GM21367 (cell line): Measurements from ENCODE around the gene CREBL2.
"Not testable (repeated sequence)": the region's sequence is repeated elsewhere in the genome, so short reads cannot be mapped to it uniquely, and the experiment has no call there.

Source experiments
- ATAC-seq: cut with Tn5 transposase; IDR thresholded peaks from one replicate; pipeline ENCODE4 v1.9.1; 2021; ENCODE audit not compliant: unreplicated experiment

CREBL2 gene

GRCh38 chr12:12596598-12596997, 15.1 kb upstream of the CREBL2 start:
- ATAC-seq: not testable (repeated sequence)

- no peak for ATAC-seq
These were observed 12.8 kb upstream of the CREBL2 start for GRCh38 chr12:12598864-12599263.

- no peak for ATAC-seq
These were observed 11.7 kb upstream of the CREBL2 start for GRCh38 chr12:12599750-12600643.

- no peak for ATAC-seq
These were observed 11.0 kb upstream of the CREBL2 start for GRCh38 chr12:12600659-12601058.

DNA sequence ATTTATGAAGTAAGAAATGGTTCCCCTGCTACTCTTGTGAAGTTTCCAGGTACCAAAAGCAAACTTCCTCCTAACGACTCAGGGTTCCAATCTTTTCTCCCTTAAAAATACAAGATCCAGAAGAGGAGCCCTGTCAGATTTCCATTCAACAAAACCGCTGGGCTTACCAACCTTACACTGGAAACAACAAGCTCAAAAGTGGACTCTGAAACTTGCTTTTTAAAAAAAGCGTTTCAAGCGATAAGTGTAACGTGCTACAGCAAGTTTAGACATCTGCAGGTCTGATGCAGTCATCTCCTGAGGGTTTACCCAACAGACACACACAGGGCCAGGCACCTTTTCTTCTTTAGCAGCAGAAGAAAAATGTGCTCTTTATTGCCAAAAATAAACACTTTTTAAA, 6.9 kb upstream of the CREBL2 start:
- no peak for ATAC-seq

GRCh38 chr12:12606781-12607589, 4.7 kb upstream of the CREBL2 start:
- ATAC-seq: no peak

GRCh38 chr12:12608557-12608957, 3.1 kb upstream of the CREBL2 start:
- no peak for ATAC-seq

GRCh38 chr12:12609692-12610091, 2.0 kb upstream of the CREBL2 start:
- ATAC-seq: no peak

DNA sequence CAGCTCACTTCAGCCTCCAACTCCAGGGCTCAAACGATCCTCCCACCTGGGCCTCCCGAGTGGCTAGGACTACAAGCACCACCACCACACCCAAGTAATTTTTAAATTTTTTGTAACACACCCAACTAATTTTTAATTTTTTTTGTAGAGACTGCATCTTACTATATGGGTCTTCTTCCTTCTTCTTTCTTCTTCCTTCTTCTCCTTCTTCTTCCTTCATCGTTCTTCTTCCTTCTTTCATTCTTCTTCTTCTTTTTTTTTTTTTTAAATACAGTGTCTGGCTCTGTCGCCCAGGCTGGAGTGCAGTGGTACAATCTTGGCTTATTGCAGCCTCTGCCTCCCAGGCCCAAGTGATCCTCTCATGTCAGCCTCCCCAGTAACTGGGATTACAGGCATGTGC, 965 bp upstream of the CREBL2 start:
- no peak for ATAC-seq

- no peak for ATAC-seq
These were observed 682 bp downstream of the CREBL2 start for GRCh38 chr12:12612358-12612757.

DNA sequence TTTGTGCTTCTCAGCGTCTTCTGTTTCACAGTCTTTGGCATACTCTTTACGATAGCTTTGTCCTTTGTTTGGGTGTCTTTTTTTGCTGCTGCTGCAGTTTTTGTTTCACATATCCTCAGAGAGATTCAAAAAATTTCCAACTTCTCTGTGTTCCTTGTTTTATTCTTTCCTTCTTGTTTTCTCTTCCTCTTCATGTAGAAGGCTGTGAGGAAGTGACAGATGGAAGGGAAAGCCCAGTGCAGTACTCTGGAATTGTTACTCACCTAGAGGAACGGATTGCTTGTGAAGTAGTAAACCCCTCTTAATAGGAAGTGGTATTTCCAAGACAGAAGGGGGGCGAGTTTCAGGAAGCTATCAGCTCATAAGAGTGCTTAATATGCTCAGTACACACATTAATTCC, 1.7 kb downstream of the CREBL2 start:
- no peak for ATAC-seq

GRCh38 chr12:12614342-12614741, 2.7 kb downstream of the CREBL2 start:
- ATAC-seq: no peak

- no peak for ATAC-seq
These were observed 5.0 kb downstream of the CREBL2 start for GRCh38 chr12:12616512-12617310.

GRCh38 chr12:12618064-12618463, 6.4 kb downstream of the CREBL2 start:
- not testable (repeated sequence) for ATAC-seq

DNA sequence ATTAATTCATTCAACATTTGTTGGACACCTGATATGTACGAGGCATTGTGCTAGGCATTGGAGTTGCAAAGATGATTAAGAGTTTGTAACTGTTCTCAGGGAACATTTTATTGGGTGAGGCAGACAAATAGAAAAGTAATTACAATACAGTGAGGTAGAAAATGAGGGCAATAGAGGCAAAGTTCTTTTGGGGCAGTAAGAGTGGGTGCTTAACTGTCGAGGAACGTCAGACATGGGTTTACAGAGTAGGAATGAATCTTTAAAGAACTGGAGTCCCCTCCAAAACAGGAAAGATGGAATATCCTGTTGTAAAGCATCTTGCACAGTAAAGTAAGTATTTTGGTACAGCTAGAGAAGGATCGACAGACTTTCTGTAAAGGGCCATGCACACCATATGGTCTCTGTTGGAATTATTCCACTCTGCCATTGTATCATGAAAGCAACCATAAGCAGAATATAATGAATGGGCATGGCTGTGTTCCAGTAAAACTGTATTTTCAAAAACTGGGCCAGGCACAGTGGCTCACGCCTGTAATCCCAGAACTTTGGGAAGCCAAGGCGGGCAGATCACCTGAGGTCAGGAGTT, 9.1 kb downstream of the CREBL2 start:
- no peak for ATAC-seq

DNA sequence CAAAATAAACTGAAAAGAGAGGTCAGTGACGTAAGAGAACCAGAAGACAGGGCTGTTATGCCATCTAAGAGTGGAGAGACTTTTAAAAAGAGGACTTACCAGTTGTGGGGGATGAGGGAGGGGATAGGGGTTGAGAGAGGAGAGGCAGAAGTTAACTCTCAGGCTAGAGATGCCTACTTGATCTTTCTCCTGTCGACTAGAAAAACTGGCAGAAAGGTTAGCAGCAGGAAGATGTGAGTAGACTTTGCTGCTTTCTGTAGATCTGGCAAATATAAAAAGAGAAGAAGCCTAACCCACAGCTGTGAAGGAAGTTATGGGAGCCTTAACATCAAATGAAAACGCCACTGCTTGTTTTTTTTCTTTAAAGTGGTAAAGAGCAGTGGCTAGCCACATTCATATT, 10.7 kb downstream of the CREBL2 start:
- ATAC-seq: no peak

DNA sequence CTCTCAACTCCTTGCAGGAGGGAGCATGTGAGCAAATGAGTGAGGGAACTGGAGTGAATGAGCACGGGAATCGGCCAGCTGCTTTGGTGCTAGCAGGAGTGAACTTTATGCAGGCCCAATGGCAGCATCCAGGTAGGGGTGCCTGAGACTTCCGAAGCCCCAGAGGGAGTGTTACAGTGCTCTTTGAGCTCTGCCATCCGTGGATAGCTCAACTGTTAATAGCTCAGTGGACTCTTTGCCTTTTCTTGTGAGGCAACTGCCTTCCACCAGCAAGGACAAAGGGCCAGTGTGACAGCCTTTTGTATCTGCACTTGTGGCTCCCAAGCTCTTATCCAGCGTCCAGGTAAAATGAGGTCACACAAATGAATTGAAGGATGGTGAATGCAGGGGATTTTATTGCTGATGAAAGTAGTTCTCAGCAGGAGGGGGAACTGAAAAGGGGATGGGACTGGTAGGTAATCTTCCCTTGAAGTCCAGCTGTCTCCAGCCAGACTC, 12.9 kb downstream of the CREBL2 start:
- no peak for ATAC-seq

DNA sequence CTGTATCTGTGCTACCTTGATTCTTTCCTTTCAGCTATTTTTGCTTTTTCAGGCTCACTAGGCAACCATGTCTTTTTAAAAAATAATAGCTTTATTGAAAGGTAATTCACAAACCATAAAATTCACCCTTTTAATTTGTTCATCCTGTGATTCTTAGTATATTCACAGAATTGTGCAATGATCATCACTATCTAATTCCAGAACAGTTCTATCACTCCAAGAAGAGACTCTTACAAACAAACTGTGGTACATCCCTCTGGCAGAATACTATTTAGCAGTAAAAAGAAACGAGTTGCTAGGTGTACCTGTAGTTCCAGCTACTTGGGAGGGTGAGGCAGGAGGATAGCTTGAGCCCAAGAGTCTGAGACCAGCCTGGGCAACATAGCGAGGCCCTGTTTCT, 14.8 kb downstream of the CREBL2 start:
- ATAC-seq: no peak

GRCh38 chr12:12627308-12627827, 15.7 kb downstream of the CREBL2 start:
- no peak for ATAC-seq

DNA sequence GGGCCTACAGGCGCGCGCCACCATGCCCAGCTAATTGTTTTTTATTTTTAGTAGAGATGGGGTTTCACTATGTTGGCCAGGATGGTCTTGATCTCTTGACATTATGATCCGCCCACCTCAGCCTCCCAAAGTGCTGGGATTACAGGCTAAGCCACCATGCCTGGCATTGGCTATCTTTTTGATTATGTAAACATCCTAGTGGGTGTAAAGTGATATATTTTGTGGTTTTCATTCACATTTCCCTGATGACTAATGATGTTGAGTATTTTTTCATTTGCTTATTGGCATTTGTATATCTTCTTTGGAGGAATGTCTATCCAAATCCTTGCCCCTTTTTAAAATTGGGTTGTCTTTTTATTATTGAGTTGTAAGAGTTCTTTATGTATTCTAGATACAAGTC, 16.3 kb downstream of the CREBL2 start:
- ATAC-seq: no peak

GRCh38 chr12:12630850-12631249, 19.2 kb downstream of the CREBL2 start:
- ATAC-seq: no peak
